NCI-H187 (cell line): ENCODE measurements around the gene ZEB2.

Experiments
- DNase-seq, 2 experiments: peaks; one replicate each; lab custom pipeline; 2025; lab: John Stamatoyannopoulos, UW

Gene ZEB2

DNA sequence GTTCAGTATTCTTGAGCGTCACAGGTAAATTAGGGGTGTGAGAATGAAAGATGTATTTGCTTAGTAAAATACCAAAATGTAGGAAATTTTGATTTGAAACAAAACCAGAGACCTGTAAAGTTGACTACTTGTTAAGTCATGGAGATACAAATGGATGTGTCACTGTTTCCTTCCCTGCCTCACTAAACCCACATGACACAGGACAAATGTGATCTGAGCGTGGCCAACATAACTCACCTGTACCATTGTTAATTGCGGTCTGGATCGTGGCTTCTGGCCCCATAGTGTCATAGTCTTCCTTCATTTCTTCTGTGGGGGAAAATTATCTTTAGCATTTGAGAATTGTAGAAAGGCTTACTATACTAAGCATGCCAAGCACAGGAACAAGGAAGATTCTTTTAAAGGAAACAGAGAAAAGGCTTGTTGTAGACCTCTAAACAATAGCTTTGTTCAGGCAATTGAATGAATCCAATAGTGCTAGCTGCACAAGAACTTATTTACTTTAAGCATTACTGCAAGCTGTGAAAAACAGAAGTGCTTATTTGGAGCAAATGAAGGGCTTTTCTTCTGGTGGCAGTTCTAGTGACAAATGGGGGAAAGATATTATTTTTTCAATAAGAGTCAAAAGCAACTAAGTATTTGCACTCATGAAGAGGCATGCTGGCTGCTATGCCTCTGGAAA, 95.2 kb downstream of the ZEB2 start:
- no peak for DNase-seq

- DNase-seq: no peak
These were observed 98.1 kb downstream of the ZEB2 start for GRCh38 chr2:144421606-144422510.

DNA sequence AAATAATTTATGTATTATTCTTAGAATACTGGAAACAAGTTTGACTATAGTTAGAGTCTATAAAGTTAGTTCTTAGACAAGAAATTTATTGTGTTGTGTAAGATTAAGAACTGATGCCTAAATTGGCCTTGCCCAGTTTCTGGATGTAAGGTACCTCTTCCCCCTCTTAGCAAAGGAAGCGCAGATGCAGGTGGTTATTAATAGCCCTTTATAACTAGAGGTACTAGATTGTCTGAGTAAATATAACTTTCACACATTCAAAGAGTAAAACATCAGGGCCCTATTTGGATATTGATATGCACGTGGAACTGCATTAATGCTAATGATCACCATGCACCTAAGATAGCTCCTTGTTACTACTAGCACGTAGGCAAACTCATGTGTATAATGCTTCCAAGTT, 100.7 kb downstream of the ZEB2 start:
- DNase-seq: no peak

GRCh38 chr2:144415386-144415785, 104.5 kb downstream of the ZEB2 start:
- DNase-seq: no peak

DNA sequence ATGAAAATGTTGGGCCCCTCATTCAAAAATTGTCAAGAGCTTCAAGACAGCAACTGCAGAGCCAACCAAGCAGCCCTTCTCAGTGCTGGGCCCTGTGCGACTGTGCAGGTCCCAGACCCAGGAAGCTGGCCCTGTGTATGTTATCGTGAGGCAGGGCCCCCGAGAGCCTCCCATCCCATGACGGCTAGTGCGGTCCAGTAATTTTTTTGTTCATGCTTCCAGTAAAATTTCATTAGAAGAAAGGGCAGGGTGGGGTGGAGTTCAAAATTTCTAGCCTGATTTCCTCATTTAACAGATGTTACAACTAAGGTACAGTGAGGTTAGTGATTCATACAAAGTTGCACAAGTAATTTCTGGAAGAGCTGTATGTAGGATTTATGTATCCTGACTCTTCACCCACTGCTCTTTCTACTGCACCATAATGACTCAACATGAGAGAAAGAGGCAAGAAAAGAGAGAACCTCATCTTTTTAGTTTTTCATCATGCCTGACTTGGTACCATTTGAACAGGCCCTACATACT, 105.5 kb downstream of the ZEB2 start:
- DNase-seq: no peak

GRCh38 chr2:144412709-144413108, 107.2 kb downstream of the ZEB2 start:
- DNase-seq: no peak

DNA sequence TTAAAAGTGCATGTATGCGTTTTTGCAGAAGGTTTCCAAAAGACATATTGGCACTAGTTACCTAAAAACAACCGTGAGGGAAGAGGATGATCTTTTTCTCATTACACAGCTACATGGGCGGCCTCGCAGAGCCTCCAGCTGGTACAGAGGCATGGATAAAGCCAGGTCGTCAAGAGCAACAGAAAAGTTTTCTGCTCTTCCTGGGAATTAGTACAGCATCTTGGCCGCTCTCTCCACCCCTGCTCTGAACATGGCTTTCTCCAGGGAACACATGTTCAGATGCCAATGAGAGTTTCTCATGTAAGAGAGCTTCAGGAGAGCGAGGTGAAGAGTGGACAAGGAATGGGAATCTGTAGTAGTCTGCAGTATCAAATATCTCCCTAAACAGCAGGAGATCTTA, 108.4 kb downstream of the ZEB2 start:
- DNase-seq: no peak

DNA sequence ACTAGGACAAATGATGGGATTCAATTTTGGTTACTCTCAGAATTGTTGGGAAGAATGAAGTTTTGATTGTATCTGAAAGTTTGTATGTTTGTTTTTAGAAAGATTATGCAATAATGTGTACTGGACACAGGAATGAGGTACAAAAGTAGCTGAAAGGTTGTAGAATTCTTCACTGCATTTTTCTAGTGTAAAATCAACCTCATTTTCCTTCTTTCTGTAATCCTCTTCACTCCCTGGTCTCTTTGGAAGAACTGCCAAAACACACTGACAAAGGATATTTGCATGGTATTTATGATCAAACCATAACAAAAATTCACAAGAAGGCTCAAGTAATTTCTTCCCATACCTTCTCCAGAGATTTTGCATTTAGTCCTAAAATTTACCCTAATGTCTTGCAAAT, 110.7 kb downstream of the ZEB2 start:
- no peak for DNase-seq

DNA sequence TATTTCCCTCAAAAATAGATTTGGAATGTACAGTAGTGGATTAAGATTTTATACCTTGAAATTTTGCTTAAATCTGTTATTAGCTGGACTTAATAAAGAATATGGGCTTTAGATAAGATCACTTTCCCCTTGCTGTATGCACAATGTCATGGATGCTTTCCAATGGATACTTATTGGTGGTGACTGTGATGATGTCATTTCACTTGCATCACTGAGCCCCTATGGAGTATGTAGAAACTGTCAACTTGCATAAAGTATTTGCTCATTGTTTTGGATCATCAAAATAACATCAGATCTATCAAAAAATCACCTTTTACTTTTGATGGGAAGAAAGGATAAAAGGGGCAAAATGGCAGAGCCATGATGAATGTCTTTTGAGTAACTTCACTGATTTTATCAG, 112.7 kb downstream of the ZEB2 start:
- DNase-seq: no peak

GRCh38 chr2:144405982-144406788, 113.7 kb downstream of the ZEB2 start:
- DNase-seq: no peak

DNA sequence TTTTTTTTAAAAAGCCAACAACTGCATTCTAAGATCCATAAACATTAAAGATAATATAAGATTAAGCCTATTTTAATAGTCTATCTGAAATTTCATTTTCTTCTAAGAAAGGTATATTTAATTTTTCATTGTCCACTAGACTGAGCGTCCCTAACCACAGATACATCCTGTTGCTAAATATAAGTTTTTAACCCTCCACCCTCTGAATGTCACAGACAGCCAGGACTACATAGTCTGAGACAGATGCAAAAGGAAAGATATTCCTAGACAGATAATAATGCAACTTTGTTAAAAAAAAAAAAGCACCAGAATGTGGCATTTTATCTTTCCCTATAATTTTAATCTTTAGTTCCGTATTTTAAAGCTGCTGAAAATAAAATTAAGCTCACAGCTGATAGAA, 114.6 kb downstream of the ZEB2 start:
- no peak for DNase-seq

DNA sequence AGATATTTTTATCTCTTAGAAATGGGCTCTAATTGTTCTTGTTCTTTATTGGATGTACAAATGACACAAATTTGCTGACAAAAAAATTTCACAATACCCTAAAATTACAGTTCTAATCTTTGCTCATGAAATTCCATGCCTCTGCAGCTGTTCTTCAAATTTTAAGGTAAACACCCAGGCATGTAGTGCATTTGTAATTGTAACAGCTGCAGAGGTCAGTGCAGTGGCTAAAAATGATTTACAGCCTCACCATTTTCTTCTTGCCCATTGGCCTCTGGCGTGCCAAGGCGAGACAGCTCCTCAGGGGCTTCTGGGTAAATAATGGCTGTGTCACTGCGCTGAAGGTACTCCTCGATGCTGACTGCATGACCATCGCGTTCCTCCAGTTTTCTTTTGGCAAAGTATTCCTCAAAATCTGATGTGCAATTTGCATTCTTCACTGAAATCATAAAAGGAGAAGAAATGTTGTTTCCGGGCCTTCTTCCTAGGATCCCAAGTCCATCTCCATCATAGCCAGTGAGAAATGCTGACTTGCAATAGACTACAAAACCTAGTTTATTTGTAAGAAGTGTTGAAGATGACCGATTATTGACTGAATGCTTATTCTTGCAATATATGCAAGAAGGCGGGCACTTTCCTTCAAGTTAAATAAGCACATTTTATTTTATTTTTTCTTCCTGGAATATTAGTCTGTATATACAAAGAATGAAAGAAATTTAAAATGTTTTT, 115.2 kb downstream of the ZEB2 start:
- DNase-seq: no peak

DNA sequence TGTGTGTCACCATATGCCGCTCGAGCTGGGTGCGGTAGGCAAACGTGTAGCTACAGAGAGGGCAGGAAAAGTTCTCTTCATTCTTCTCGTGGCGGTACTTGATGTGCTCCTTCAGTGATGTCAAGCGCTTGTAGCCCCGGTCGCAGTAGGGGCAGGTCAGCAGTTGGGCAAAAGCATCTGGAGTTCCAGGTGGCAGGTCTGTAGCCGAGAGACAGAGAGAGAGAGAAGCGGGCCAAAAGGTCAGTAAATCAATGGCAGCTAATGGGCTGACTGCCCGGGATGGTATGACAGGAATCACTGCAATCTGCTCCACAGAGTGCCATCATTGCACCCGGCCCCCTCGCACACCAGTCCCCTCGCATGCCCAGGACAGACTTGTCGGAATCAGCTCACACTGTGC, 116.0 kb downstream of the ZEB2 start:
- no peak for DNase-seq

DNA sequence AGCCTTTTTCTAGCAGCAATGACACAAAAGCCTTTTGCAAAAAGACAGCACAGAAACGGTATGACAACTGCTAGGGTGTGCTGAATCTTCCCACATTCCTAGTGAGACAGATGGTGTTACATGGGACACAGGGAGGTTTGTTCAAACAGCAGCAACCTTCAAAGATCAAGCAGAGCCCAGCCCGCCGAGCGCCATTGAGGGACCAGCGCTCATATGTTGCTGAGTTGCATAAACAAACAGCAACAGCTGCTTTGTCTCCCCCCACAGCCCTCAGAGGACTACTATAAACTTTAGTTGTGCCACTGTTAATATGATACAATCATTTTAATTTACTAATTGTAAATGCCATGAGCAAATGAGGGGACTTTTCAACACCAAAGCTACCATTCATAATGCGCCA, 117.7 kb downstream of the ZEB2 start:
- DNase-seq: no peak

GRCh38 chr2:144401036-144401435, 118.9 kb downstream of the ZEB2 start:
- no peak for DNase-seq

GRCh38 chr2:144396318-144396717, 123.6 kb downstream of the ZEB2 start:
- no peak for DNase-seq

DNA sequence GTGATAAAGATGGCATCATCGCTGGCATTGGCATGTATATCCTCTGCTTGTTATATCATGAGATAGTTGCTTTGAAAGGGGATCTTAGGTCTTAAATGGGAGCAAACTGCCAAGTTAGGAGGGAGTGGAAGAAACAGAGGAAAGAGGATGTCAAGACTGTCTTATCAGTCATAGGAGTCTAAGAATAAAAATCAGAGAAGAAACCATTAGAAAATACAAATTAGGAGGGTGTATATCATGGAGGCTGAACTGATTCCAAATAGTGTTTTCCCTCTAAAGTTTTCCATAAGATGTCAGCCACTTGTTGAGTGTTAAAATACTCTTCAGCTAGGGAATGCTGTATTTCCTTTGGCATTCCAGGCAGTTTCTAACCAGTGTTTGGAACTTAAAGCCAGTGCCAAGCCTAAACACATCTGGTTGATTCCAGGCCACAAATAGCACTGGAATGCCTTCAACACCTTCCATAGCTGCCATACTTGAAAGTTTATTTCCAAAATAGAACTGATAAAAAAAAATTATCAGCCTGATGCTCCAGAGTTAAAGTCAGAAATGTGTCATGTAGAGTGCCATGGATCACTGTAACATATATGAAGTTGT, 129.4 kb downstream of the ZEB2 start:
- no peak for DNase-seq

GRCh38 chr2:144389930-144390311, 130.0 kb downstream of the ZEB2 start:
- no peak for DNase-seq

DNA sequence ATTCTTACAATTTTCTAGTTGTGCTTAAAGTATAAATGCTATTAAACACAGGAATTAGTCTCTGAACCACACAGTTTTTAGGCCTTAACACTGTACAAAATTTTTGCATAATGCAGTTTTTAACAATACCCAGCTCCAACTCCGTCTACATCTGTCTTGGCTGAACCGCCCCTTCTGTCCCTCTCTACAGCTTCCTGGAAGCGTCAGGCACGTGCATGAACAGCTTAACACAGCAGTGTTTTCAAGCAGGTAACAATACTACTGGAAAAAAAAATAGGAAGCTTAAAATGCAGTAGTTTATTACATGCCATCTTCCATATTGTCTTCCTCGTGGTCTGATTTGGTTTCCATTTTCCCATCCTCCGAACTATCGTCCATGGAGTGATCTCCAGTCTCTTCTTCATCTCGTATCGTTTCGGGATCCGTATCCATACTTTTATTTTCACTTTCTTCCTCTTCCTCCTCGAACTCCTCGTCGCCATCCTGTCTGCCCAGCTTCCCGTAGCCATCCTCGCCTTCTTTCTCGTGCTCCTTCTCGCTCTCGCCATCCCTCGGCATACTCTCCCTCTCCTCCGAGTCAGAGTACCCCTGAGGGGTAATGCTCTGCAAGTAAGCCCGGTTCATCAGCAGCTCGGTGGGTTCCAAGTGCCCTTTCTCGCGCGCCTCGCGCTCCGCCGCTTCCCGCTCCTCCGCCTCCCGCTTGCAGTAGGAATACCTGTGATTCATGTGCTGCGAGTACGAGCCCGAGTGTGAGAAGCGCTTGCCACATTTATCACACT, 130.6 kb downstream of the ZEB2 start:
- DNase-seq: peak in 1 of 2 experiments; percentile 18

- no peak for DNase-seq
These were observed 134.5 kb downstream of the ZEB2 start for GRCh38 chr2:144385381-144385780.
